H7 (cell line): Measurements from ENCODE around the gene ANOS1. TPM values are rescaled to one million over a fixed set of nuclear protein-coding genes. Genes with fewer than 3 reads are reported as not detected.
"Not testable (repeated sequence)": the region's sequence is repeated elsewhere in the genome, so short reads cannot be mapped to it uniquely, and the experiment has no call there.

ENCODE experiments used
- DNase-seq: peaks from one replicate; pipeline ENCODE4 v3.0.0; 2012
- H3K27me3 ChIP-seq: 2 replicates; pipeline ENCODE4 v1.6.0; 2011; ENCODE audit warnings: mild to moderate bottlenecking, low read length; ENCODE audit not compliant: control insufficient read depth, insufficient read depth
- H3K36me3 ChIP-seq: replicated peaks from 2 replicates; pipeline ENCODE4 v1.5.1; 2011; ENCODE audit warnings: low read length; ENCODE audit not compliant: control insufficient read depth, insufficient read depth
- H3K4me3 ChIP-seq: 2 replicates; pipeline ENCODE4 v1.5.1; 2011; ENCODE audit warnings: low read depth, mild to moderate bottlenecking, control low read depth, low read length, moderate library complexity; ENCODE audit not compliant: insufficient read depth
- total RNA-seq: library from RNA; depleted of rRNA; stranded (reverse); fragments of >200 nt; shearing (Covaris generic); gene quantifications from 2 replicates; pipeline ENCODE4 v1.2.3, GENCODE V29; 2014; rRNA removed

The ANOS1 gene
- 69.3 and 70.8 TPM in 2 replicates for total RNA-seq

- Histone ChIP-seq H3K36me3 (peaks cover 1% of the 10 kb centered on the region; the same call in 1 of the 2 replicates), H3K4me3 (peak within 1 kb of the TSS; percentile 83), H3K27me3 (peaks cover 43% of the 10 kb centered on the region)
- DNase-seq: peak; percentile 97
Measured at GRCh38 chrX:8731559-8732395, at the start of gene ANOS1. ANOS1 (minus strand) TSS chrX:8732137; CDS start chrX:8732036, 101 bp downstream.

- DNase-seq: no peak
- H3K36me3 ChIP-seq: no peaks in the 10 kb centered on the region
- H3K27me3 ChIP-seq: no peaks in the 10 kb centered on the region
- H3K4me3 ChIP-seq: no peak overlapping the region
Measured at GRCh38 chrX:8773117-8773516, 41.2 kb upstream of the ANOS1 start.

- Histone ChIP-seq H3K4me3 (no peak overlapping the region), H3K27me3 (no peaks in the 10 kb centered on the region), H3K36me3 (no peaks in the 10 kb centered on the region)
- no peak for DNase-seq
Measured at GRCh38 chrX:8760021-8760420, 28.1 kb upstream of the ANOS1 start.

GRCh38 chrX:8758706-8759105, 26.8 kb upstream of the ANOS1 start:
- H3K36me3 ChIP-seq: not testable (repeated sequence)

GRCh38 chrX:8757609-8758389, 25.9 kb upstream of the ANOS1 start:
- DNase-seq, H3K4me3 ChIP-seq, H3K36me3 ChIP-seq, H3K27me3 ChIP-seq: not testable (repeated sequence)

More at GRCh38 chrX:8758706-8759105, 26.8 kb upstream of the ANOS1 start:
- not testable (repeated sequence) for H3K27me3 ChIP-seq, DNase-seq, H3K4me3 ChIP-seq

GRCh38 chrX:8755813-8756212, 23.9 kb upstream of the ANOS1 start:
- DNase-seq: no peak
- Histone ChIP-seq H3K4me3 (no peak overlapping the region), H3K27me3 (no peaks in the 10 kb centered on the region), H3K36me3 (no peaks in the 10 kb centered on the region)

- peak; percentile 56 for DNase-seq
Measured at GRCh38 chrX:8755116-8755515, 23.2 kb upstream of the ANOS1 start.

GRCh38 chrX:8749697-8750096, 17.8 kb upstream of the ANOS1 start:
- no peak for DNase-seq
- Histone ChIP-seq H3K4me3 (no peak overlapping the region), H3K27me3 (no peaks in the 10 kb centered on the region), H3K36me3 (no peaks in the 10 kb centered on the region)

More at GRCh38 chrX:8755116-8755515, 23.2 kb upstream of the ANOS1 start:
- no peak overlapping the region for H3K4me3 ChIP-seq
- no peaks in the 10 kb centered on the region for H3K36me3 ChIP-seq
- no peaks in the 10 kb centered on the region for H3K27me3 ChIP-seq

- DNase-seq: peak; percentile 52
- no peak overlapping the region for H3K4me3 ChIP-seq
Measured at GRCh38 chrX:8748855-8749254, 16.9 kb upstream of the ANOS1 start.

GRCh38 chrX:8743126-8743732, 11.3 kb upstream of the ANOS1 start:
- no peaks in the 10 kb centered on the region for H3K36me3 ChIP-seq
- no peaks in the 10 kb centered on the region for H3K27me3 ChIP-seq
- peak; percentile 70 for DNase-seq
- H3K4me3 ChIP-seq: no peak overlapping the region

More at GRCh38 chrX:8748855-8749254, 16.9 kb upstream of the ANOS1 start:
- Histone ChIP-seq H3K27me3 (no peaks in the 10 kb centered on the region), H3K36me3 (no peaks in the 10 kb centered on the region)

- Histone ChIP-seq H3K4me3 (no peak overlapping the region), H3K36me3 (no peaks in the 10 kb centered on the region), H3K27me3 (no peaks in the 10 kb centered on the region)
- no peak for DNase-seq
Measured at GRCh38 chrX:8741981-8742380, 10.0 kb upstream of the ANOS1 start.

- Histone ChIP-seq H3K36me3 (no peaks in the 10 kb centered on the region), H3K4me3 (no peak overlapping the region), H3K27me3 (no peaks in the 10 kb centered on the region)
- peak; percentile 30 for DNase-seq
Measured at GRCh38 chrX:8738588-8739189, 6.8 kb upstream of the ANOS1 start.

- Histone ChIP-seq H3K4me3 (no peak overlapping the region), H3K27me3 (peaks cover 1% of the 10 kb centered on the region; the same call in 1 of the 2 replicates), H3K36me3 (no peaks in the 10 kb centered on the region)
- DNase-seq: no peak
Measured at GRCh38 chrX:8737883-8738282, 5.9 kb upstream of the ANOS1 start.
